ENCODE data around the gene FYN. TPM values are rescaled to one million over a fixed set of nuclear protein-coding genes. Genes with fewer than 3 reads are reported as not detected.

Gene FYN
- total and polyA plus RNA-seq, 2 of the 13 experiments (the other 11 are each of a cell fraction or from before 2014, with no cell fraction given) = 15.5 to 24.6 TPM

DNA sequence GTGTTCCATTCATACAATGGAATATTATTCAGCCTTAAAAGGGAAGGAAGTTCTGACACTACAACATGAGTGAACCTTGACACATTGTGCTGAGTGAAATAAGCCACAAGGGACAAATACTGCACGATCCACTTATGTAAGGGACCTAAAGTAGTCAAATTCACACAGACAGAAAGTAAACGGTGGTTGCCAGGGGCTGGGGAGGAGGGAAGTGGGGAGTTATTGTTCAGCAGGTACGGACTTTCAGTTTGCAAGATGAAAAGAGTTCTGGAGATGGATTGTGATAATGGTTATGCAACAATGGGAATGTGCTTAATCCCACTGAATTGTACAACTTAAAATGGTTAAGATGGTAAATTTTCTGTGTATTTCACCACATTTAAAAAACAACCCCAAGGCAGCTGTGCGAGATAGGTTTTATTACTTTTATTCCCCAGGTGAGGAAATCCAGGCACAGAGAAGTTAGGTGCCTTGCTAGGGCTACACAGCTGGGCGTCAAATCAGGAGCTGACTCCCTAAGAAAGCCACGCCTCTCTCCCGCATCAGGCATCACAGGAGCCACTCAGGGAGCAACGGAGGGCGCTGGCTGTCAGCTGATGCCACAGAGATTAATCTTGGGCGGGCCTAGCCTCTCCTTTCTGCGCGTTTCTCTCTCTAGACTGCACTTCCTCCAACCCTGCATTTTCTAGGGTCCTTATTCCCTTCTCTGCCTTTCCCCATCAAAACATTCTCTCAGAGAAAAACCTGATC, 258.2 kb downstream of the FYN start (continued):
- TF ChIP-seq HNF1A (IDR thresholded peaks at IDR 0.05; ENCODE audit: low read depth) (no peak), HNF1A (CRISPR knock-in tag; IDR thresholded peaks at IDR 0.05; ENCODE audit: borderline replicate concordance) (peak; percentile 45; the same call in 1 of the 2 replicates), HNF4G (IDR thresholded peaks at IDR 0.05; ENCODE audit: borderline replicate concordance, low read depth, low read length) (peak; percentile 31; the same call in 1 of the 2 replicates), HNF4G (CRISPR knock-in tag; IDR thresholded peaks at IDR 0.05; ENCODE audit: borderline replicate concordance, low read depth) (no peak), NAIF1 (CRISPR knock-in tag; IDR thresholded peaks at IDR 0.05; ENCODE audit: borderline replicate concordance) (no peak), ZNF460 (CRISPR knock-in tag; IDR thresholded peaks at IDR 0.05; ENCODE audit: borderline replicate concordance) (no peak), ZNF382 (CRISPR knock-in tag; IDR thresholded peaks at IDR 0.05; ENCODE audit: borderline replicate concordance) (no peak), THAP9 (CRISPR knock-in tag; IDR thresholded peaks at IDR 0.05; ENCODE audit: borderline replicate concordance) (no peak), DBP (CRISPR knock-in tag; IDR thresholded peaks at IDR 0.05; ENCODE audit: not compliant biosample characterization) (no peak), RFXANK (CRISPR knock-in tag; IDR thresholded peaks at IDR 0.05) (no peak), ZNF101 (CRISPR knock-in tag; IDR thresholded peaks at IDR 0.05; ENCODE audit: borderline replicate concordance, low read depth) (no peak), MLXIP (CRISPR knock-in tag; IDR thresholded peaks at IDR 0.05; ENCODE audit: borderline replicate concordance) (no peak), HDAC6 (IDR thresholded peaks at IDR 0.05; ENCODE audit: low read depth, low read length) (no peak), AGO1 (IDR thresholded peaks at IDR 0.05; ENCODE audit: low read depth, low read length, poor library complexity, severe bottlenecking) (no peak), SOX6 (IDR thresholded peaks at IDR 0.05) (no peak), SOX6 (CRISPR knock-in tag; IDR thresholded peaks at IDR 0.05) (peak; percentile 86), ZMAT3 (CRISPR knock-in tag; conservative IDR thresholded peaks at IDR 0.05) (0 out of 2 replicates have a peak, but pooled peaks have one; percentile 24), HIVEP1 (CRISPR knock-in tag; IDR thresholded peaks at IDR 0.05) (no peak)

Data from HepG2 (cell line).